Measurements from ENCODE around the gene PRMT1. TPM values are rescaled to one million over a fixed set of nuclear protein-coding genes. Genes with fewer than 3 reads are reported as not detected.
A peak's percentile ranks its signal among the peaks of the same experiment; 100 is the strongest.

The PRMT1 gene
- total RNA-seq, 6 experiments from 2014 or later, result 25.3 to 63.2 (median 39.9) TPM

GRCh38 chr19:49684251-49684982, 7.3 kb downstream of the PRMT1 start:
- Histone ChIP-seq H3K36me3 (peaks cover 0 to 42% (median 9%) of the 10 kb centered on the region in 4 donors), H3K4me1 (peaks cover 0 to 10% (median 0%) of the 10 kb centered on the region in 4 donors), H3K9me3 (no peaks in the 10 kb centered on the region), H3K27ac (no peak overlapping the region), H3K27me3 (no peaks in the 10 kb centered on the region), H3K4me3 (no peak overlapping the region)
- DNase-seq, result no peak
- WGBS (ENCODE audit: insufficient coverage, low coverage, low lambda C conversion rate, missing lambda C conversion rate), result 100% methylated on average over 4 of the region's 35 CpGs
- ATAC-seq, result no peak
- intact Hi-C loops (cut with DNase I), result loop anchor here in 1 of 2 donors (10.0 kb wide), 1 partner anchor 110 kb away; no protein-coding TSS in a partner anchor
- no peak for TF ChIP-seq POLR2A (IDR thresholded peaks at IDR 0.05)
- TF ChIP-seq CTCF (IDR thresholded peaks at IDR 0.05), result peak; percentile 23 to 41 (median 32)

- WGBS (ENCODE audit: insufficient coverage, low coverage, low lambda C conversion rate, missing lambda C conversion rate), result 84% methylated on average over 7 of the region's 13 CpGs
- peaks cover 0 to 16% (median under 1%) of the 10 kb centered on the region in 4 donors for H3K4me1 ChIP-seq
- intact Hi-C loops (cut with DNase I), result loop anchor here in 1 of 2 donors (10.0 kb wide), 1 partner anchor 110 kb away; no protein-coding TSS in a partner anchor
- no peak overlapping the region for H3K27ac ChIP-seq
- ATAC-seq (no peak), DNase-seq (no peak)
- H3K4me3 ChIP-seq, result no peak overlapping the region
- no peaks in the 10 kb centered on the region for H3K27me3 ChIP-seq
- peaks cover 0 to 42% (median 9%) of the 10 kb centered on the region in 4 donors for H3K36me3 ChIP-seq
- H3K9me3 ChIP-seq, result no peaks in the 10 kb centered on the region
- TF ChIP-seq POLR2A (IDR thresholded peaks at IDR 0.05), result no peak
These were observed 8.0 kb downstream of the PRMT1 start for GRCh38 chr19:49684983-49685553.

- ATAC-seq (no peak), DNase-seq (no peak)
- Histone ChIP-seq H3K27me3 (no peaks in the 10 kb centered on the region), H3K27ac (no peak overlapping the region), H3K9me3 (no peaks in the 10 kb centered on the region), H3K36me3 (peaks cover 0 to 42% (median 9%) of the 10 kb centered on the region in 4 donors), H3K4me1 (peaks cover 0 to 17% (median 2%) of the 10 kb centered on the region in 4 donors), H3K4me3 (no peak overlapping the region)
- WGBS (ENCODE audit: insufficient coverage, low coverage, low lambda C conversion rate, missing lambda C conversion rate), result 73% methylated on average over 8 of the region's 23 CpGs
- intact Hi-C loops (cut with DNase I), result loop anchor here in 1 of 2 donors (10.0 kb wide), 1 partner anchor 111 kb away; no protein-coding TSS in a partner anchor
- TF ChIP-seq CTCF (IDR thresholded peaks at IDR 0.05) (no peak), POLR2A (IDR thresholded peaks at IDR 0.05) (no peak)
These were observed 8.8 kb downstream of the PRMT1 start for GRCh38 chr19:49685845-49686332.

- intact Hi-C loops (cut with DNase I), result loop anchor here in 1 of 2 donors (10.0 kb wide), 1 partner anchor 112 kb away; no protein-coding TSS in a partner anchor
- Histone ChIP-seq H3K9me3 (no peaks in the 10 kb centered on the region), H3K27me3 (no peaks in the 10 kb centered on the region), H3K27ac (no peak overlapping the region), H3K36me3 (peaks cover 0 to 37% (median 9%) of the 10 kb centered on the region in 4 donors), H3K4me1 (peaks cover 0 to 17% (median 2%) of the 10 kb centered on the region in 4 donors), H3K4me3 (no peak overlapping the region)
- DNase-seq, result no peak
- ATAC-seq, result no peak
- TF ChIP-seq CTCF (IDR thresholded peaks at IDR 0.05) (no peak), POLR2A (IDR thresholded peaks at IDR 0.05) (no peak)
- WGBS (ENCODE audit: insufficient coverage, low coverage, low lambda C conversion rate, missing lambda C conversion rate), result 97% methylated on average over 11 of the region's 27 CpGs
These were observed 9.5 kb downstream of the PRMT1 start for GRCh38 chr19:49686503-49687088.

Measured in right lobe of liver (tissue), 6 donors.